A549 (cell line): Measurements from ENCODE around the gene TNFSF11.

Experiments used
- CEBPB ChIP-seq, 2 experiments: fragments of >200 bp in 1 of 2; sonication (Bioruptor Twin) in 1 of 2; formaldehyde crosslinking in 1 of 2; IDR thresholded peaks; 2 replicates each; pipeline ENCODE4 v1.6.1; 2012 to 2016
- CTCF ChIP-seq: fragments of >200 bp; sonication (Bioruptor Twin); formaldehyde crosslinking; IDR thresholded peaks from 3 replicates; pipeline ENCODE4 v1.5.1; 2016
- POLR2A ChIP-seq: IDR thresholded peaks from 2 replicates; pipeline ENCODE4 v1.6.1; 2012; ENCODE audit warnings: mild to moderate bottlenecking, low read length
- TP53 ChIP-seq: fragments of 250-450 bp; sonication (Bioruptor Pico); IDR thresholded peaks from 2 replicates; pipeline ENCODE4 v1.5.0; 2021; ENCODE audit warnings: mild to moderate bottlenecking, moderate library complexity
- TF ChIP-seq, protein P1 (sequence below): fragments of 200-600 bp; sonication (generic); IDR thresholded peaks from 2 replicates; pipeline ENCODE4 v1.6.1; 2016; ENCODE audit warnings: antibody characterized with exemption, mild to moderate bottlenecking, moderate library complexity

GRCh38 chr13:42574435-42575311 is 721 bp downstream of the TNFSF11 start:
- TF ChIP-seq POLR2A (no peak), CTCF (no peak), TP53 (CRISPR knock-in tag) (no peak), CEBPB (IDR thresholded peaks at IDR 0.05) (no peak)
- TF ChIP-seq, protein P1, sequence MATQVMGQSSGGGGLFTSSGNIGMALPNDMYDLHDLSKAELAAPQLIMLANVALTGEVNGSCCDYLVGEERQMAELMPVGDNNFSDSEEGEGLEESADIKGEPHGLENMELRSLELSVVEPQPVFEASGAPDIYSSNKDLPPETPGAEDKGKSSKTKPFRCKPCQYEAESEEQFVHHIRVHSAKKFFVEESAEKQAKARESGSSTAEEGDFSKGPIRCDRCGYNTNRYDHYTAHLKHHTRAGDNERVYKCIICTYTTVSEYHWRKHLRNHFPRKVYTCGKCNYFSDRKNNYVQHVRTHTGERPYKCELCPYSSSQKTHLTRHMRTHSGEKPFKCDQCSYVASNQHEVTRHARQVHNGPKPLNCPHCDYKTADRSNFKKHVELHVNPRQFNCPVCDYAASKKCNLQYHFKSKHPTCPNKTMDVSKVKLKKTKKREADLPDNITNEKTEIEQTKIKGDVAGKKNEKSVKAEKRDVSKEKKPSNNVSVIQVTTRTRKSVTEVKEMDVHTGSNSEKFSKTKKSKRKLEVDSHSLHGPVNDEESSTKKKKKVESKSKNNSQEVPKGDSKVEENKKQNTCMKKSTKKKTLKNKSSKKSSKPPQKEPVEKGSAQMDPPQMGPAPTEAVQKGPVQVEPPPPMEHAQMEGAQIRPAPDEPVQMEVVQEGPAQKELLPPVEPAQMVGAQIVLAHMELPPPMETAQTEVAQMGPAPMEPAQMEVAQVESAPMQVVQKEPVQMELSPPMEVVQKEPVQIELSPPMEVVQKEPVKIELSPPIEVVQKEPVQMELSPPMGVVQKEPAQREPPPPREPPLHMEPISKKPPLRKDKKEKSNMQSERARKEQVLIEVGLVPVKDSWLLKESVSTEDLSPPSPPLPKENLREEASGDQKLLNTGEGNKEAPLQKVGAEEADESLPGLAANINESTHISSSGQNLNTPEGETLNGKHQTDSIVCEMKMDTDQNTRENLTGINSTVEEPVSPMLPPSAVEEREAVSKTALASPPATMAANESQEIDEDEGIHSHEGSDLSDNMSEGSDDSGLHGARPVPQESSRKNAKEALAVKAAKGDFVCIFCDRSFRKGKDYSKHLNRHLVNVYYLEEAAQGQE = no peak
